Measurements from ENCODE around the gene TRMT112. TPM values are rescaled to one million over a fixed set of nuclear protein-coding genes. Genes with fewer than 3 reads are reported as not detected.

The TRMT112 gene
- total and polyA plus RNA-seq, 2 experiments from 2014 or later: 210 to 292 TPM

DNA sequence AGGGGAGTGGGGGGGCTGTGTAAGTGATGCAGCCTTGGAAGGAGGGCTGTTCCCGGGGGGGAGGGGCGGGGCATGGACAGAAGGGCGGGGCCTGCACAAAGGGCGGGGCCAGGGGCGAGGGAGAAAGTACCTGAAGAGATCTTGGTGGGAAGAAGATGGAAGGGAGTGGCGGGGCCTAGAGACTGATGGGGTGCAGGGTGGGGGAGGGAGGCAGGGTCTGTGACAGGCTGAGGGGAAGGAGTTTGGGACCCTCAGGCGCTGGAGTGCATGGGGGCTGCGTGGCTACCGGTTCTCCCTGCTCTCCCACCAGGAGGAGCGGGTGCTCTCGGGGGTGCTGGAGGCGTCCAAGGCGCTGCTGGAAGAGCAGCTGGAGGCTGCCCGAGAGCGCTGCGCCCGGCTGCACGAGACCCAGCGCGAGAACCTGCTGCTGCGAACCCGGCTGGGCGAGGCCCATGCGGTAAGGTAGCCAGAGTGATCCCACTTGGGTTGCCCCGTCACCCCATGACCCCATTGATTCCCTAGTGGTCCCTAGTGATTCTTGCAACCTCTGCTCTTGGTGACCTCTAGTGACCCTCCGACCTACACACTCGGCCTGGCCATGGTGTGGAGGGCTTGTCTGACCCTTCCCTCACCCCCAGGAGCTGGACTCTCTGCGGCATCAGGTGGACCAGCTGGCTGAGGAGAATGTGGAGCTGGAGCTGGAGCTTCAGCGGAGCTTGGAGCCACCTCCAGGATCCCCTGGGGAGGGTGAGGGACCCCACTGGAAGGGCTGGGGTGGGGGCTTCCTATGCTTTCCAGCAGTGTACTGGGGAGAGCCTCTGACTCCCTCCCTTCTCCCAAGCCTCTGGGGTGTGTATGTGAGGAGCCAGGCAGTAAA, 25.7 kb upstream of the TRMT112 start:
- no peaks in the 10 kb centered on the region for H3K79me2 ChIP-seq
- no peaks in the 10 kb centered on the region for H3K36me3 ChIP-seq (replicated peaks; ENCODE audit: insufficient read depth, low read depth)
- H3K9me3 ChIP-seq (ENCODE audit: low read depth): no peaks in the 10 kb centered on the region
- H3K4me2 ChIP-seq: peak overlapping the region; percentile 63
- H3K27ac ChIP-seq: no peak overlapping the region
- no peaks in the 10 kb centered on the region for H3K4me1 ChIP-seq (ENCODE audit: insufficient read depth)
- no peak overlapping the region for H2AFZ ChIP-seq
- no peaks in the 10 kb centered on the region for H4K20me1 ChIP-seq (ENCODE audit: insufficient read depth, poor library complexity, severe bottlenecking)
- H3K4me3 ChIP-seq: no peak overlapping the region
- WGBS (ENCODE audit: low lambda C conversion rate, missing lambda C conversion rate): 93% methylated on average over 18 of the region's 29 CpGs
- H3K9me2 ChIP-seq (replicated peaks; ENCODE audit: insufficient read depth): no peaks in the 10 kb centered on the region
- TF ChIP-seq EZH2phosphoT487 (IDR thresholded peaks at IDR 0.05; ENCODE audit: low read depth, severe bottlenecking, unreplicated experiment) (no peak), EZH2 (IDR thresholded peaks at IDR 0.05; ENCODE audit: borderline replicate concordance) (no peak)
- TF ChIP-seq, protein P1, sequence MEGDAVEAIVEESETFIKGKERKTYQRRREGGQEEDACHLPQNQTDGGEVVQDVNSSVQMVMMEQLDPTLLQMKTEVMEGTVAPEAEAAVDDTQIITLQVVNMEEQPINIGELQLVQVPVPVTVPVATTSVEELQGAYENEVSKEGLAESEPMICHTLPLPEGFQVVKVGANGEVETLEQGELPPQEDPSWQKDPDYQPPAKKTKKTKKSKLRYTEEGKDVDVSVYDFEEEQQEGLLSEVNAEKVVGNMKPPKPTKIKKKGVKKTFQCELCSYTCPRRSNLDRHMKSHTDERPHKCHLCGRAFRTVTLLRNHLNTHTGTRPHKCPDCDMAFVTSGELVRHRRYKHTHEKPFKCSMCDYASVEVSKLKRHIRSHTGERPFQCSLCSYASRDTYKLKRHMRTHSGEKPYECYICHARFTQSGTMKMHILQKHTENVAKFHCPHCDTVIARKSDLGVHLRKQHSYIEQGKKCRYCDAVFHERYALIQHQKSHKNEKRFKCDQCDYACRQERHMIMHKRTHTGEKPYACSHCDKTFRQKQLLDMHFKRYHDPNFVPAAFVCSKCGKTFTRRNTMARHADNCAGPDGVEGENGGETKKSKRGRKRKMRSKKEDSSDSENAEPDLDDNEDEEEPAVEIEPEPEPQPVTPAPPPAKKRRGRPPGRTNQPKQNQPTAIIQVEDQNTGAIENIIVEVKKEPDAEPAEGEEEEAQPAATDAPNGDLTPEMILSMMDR (IDR thresholded peaks at IDR 0.05; ENCODE audit: poor library complexity): no peak
- H3K27me3 ChIP-seq: no peaks in the 10 kb centered on the region
- peak; percentile 2 for DNase-seq (ENCODE audit: low spot score)

- no peaks in the 10 kb centered on the region for H3K36me3 ChIP-seq (replicated peaks; ENCODE audit: insufficient read depth, low read depth)
- H3K27me3 ChIP-seq: no peaks in the 10 kb centered on the region
- no peaks in the 10 kb centered on the region for H3K9me2 ChIP-seq (replicated peaks; ENCODE audit: insufficient read depth)
- H3K4me1 ChIP-seq (ENCODE audit: insufficient read depth): no peaks in the 10 kb centered on the region
- H3K9me3 ChIP-seq (ENCODE audit: low read depth): no peaks in the 10 kb centered on the region
- TF ChIP-seq EZH2phosphoT487 (IDR thresholded peaks at IDR 0.05; ENCODE audit: low read depth, severe bottlenecking, unreplicated experiment) (no peak), EZH2 (IDR thresholded peaks at IDR 0.05; ENCODE audit: borderline replicate concordance) (no peak)
- TF ChIP-seq, protein P1 (IDR thresholded peaks at IDR 0.05; ENCODE audit: poor library complexity): peak; percentile 45
- no peak overlapping the region for H3K4me3 ChIP-seq
- H3K4me2 ChIP-seq: peak overlapping the region; percentile 63
- peak; percentile 93 for DNase-seq (ENCODE audit: low spot score)
- peak overlapping the region; percentile 29 for H2AFZ ChIP-seq
- H3K27ac ChIP-seq: no peak overlapping the region
- 32% methylated on average over 36 of the region's 55 CpGs for WGBS (ENCODE audit: low lambda C conversion rate, missing lambda C conversion rate)
- no peaks in the 10 kb centered on the region for H3K79me2 ChIP-seq
- no peaks in the 10 kb centered on the region for H4K20me1 ChIP-seq (ENCODE audit: insufficient read depth, poor library complexity, severe bottlenecking)
These were observed 24.8 kb upstream of the TRMT112 start for GRCh38 chr11:64341851-64342791.

- H3K4me3 ChIP-seq: no peak overlapping the region
- H3K79me2 ChIP-seq: no peaks in the 10 kb centered on the region
- H3K4me2 ChIP-seq: no peak overlapping the region
- no peak overlapping the region for H2AFZ ChIP-seq
- H3K9me3 ChIP-seq (ENCODE audit: low read depth): no peaks in the 10 kb centered on the region
- TF ChIP-seq EZH2phosphoT487 (IDR thresholded peaks at IDR 0.05; ENCODE audit: low read depth, severe bottlenecking, unreplicated experiment): no peak
- TF ChIP-seq, protein P1 (IDR thresholded peaks at IDR 0.05; ENCODE audit: poor library complexity): no peak
- no peak for TF ChIP-seq EZH2 (IDR thresholded peaks at IDR 0.05; ENCODE audit: borderline replicate concordance)
- WGBS (ENCODE audit: low lambda C conversion rate, missing lambda C conversion rate): 92% methylated on average over 19 of the region's 21 CpGs
- H3K36me3 ChIP-seq (replicated peaks; ENCODE audit: insufficient read depth, low read depth): no peaks in the 10 kb centered on the region
- peak; percentile 3 for DNase-seq (ENCODE audit: low spot score)
- no peaks in the 10 kb centered on the region for H4K20me1 ChIP-seq (ENCODE audit: insufficient read depth, poor library complexity, severe bottlenecking)
- no peaks in the 10 kb centered on the region for H3K27me3 ChIP-seq
- H3K4me1 ChIP-seq (ENCODE audit: insufficient read depth): no peaks in the 10 kb centered on the region
- no peaks in the 10 kb centered on the region for H3K9me2 ChIP-seq (replicated peaks; ENCODE audit: insufficient read depth)
- no peak overlapping the region for H3K27ac ChIP-seq
These were observed 24.1 kb upstream of the TRMT112 start for GRCh38 chr11:64341429-64341828.
